ENCODE data around the gene HACD2. TPM values are rescaled to one million over a fixed set of nuclear protein-coding genes. Genes with fewer than 3 reads are reported as not detected.

Gene HACD2
- total and polyA plus RNA-seq, 10 of the 15 experiments (the other 5 are each of a cell fraction or from before 2014, with no cell fraction given): 9.1 to 30.0 (median 18.8) TPM

- no peaks in the 10 kb centered on the region for H3K9me3 ChIP-seq (replicated peaks; ENCODE audit: control insufficient read depth, insufficient read depth, low read length)
- no peaks in the 10 kb centered on the region for H4K20me1 ChIP-seq (ENCODE audit: control insufficient read depth, insufficient read depth)
- H3K36me3 ChIP-seq (ENCODE audit: control insufficient read depth in 2 of 2, insufficient read depth in 2 of 2, low read length in 1 of 2): no peaks in the 10 kb centered on the region
- ATAC-seq (no peak), DNase-seq (ENCODE audit: low read depth, low spot score) (no peak), FAIRE-seq (no peak)
- H3K9ac ChIP-seq (ENCODE audit: control insufficient read depth, insufficient read depth, low read length): no peak overlapping the region
- BruUV-seq (replicated peaks): no TSS peak
- POLR2A ChIA-PET: no interaction called here
- in situ Hi-C loops (cut with MboI) (no loop called here), intact Hi-C loops (cut with micrococcal nuclease; ENCODE audit: unreplicated experiment) (no loop called here)
- WGBS (ENCODE audit: insufficient coverage, insufficient replicate concordance, low lambda C conversion rate, missing lambda C conversion rate): 67% methylated on average over 15 of the region's 15 CpGs
- H3K4me1 ChIP-seq (ENCODE audit: control insufficient read depth, insufficient read depth, low read length): no peaks in the 10 kb centered on the region
- no peaks in the 10 kb centered on the region for H3K79me2 ChIP-seq (ENCODE audit: control insufficient read depth, insufficient read depth, low read length)
- no peak overlapping the region for H3K4me2 ChIP-seq (ENCODE audit: control insufficient read depth, insufficient read depth)
- no peak for TF ChIP-seq GABPA (IDR thresholded peaks at IDR 0.05; ENCODE audit: low read depth)
- TF ChIP-seq, protein P1, sequence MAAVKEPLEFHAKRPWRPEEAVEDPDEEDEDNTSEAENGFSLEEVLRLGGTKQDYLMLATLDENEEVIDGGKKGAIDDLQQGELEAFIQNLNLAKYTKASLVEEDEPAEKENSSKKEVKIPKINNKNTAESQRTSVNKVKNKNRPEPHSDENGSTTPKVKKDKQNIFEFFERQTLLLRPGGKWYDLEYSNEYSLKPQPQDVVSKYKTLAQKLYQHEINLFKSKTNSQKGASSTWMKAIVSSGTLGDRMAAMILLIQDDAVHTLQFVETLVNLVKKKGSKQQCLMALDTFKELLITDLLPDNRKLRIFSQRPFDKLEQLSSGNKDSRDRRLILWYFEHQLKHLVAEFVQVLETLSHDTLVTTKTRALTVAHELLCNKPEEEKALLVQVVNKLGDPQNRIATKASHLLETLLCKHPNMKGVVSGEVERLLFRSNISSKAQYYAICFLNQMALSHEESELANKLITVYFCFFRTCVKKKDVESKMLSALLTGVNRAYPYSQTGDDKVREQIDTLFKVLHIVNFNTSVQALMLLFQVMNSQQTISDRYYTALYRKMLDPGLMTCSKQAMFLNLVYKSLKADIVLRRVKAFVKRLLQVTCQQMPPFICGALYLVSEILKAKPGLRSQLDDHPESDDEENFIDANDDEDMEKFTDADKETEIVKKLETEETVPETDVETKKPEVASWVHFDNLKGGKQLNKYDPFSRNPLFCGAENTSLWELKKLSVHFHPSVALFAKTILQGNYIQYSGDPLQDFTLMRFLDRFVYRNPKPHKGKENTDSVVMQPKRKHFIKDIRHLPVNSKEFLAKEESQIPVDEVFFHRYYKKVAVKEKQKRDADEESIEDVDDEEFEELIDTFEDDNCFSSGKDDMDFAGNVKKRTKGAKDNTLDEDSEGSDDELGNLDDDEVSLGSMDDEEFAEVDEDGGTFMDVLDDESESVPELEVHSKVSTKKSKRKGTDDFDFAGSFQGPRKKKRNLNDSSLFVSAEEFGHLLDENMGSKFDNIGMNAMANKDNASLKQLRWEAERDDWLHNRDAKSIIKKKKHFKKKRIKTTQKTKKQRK (IDR thresholded peaks at IDR 0.05; ENCODE audit: low read depth, low read length): no peak
- H2AFZ ChIP-seq (ENCODE audit: control insufficient read depth, low read depth, low read length): no peak overlapping the region
- H3K27ac ChIP-seq (ENCODE audit: control insufficient read depth, insufficient read depth): no peak overlapping the region
- H3K27me3 ChIP-seq (replicated peaks in 1 of 2; ENCODE audit: control insufficient read depth in 2 of 2, insufficient read depth in 2 of 2, low read length in 1 of 2): peaks cover 0 to 1% of the 10 kb centered on the region in 2 experiments; a peak in 1 of 4 replicates
- H3K4me3 ChIP-seq: no peak overlapping the region
- RAD21 ChIA-PET (ENCODE audit: unreplicated experiment): interaction anchor here (0.6 kb wide), 1 partner anchor 326 kb away, joined by 4 read pairs; no protein-coding TSS in a partner anchor
- SMC1A ChIA-PET (ENCODE audit: uncharacterized antibody, unreplicated experiment): no interaction called here
- CTCF ChIA-PET: interaction anchor here (1.2 to 1.8 kb wide), 2 partner anchors 8 to 15 kb away, joined by 4 to 9 read pairs; no protein-coding TSS in a partner anchor
Measured at GRCh38 chr3:123634149-123635051, 49.5 kb upstream of the HACD2 start.
